Ovary (tissue), 3 donors: ENCODE results near the gene RAP1GAP.
"Not testable (repeated sequence)": the region's sequence is repeated elsewhere in the genome, so short reads cannot be mapped to it uniquely, and the experiment has no call there.

Experiments used
- POLR2A ChIP-seq: fragments of 450-650 bp; IDR thresholded peaks from one replicate; pipeline ENCODE4 v1.6.1; 2017; ENCODE audit warnings: antibody characterized with exemption, mild to moderate bottlenecking, moderate library complexity
- TF ChIP-seq, protein P1 (sequence below), 3 donors: fragments of 450-650 bp in 2 of 3; fragments of 200-600 bp in 1 of 3; IDR thresholded peaks; one replicate each; pipeline versions ENCODE4 v1.5.1 to v1.8.0; 2016 to 2022; ENCODE audit warnings: antibody characterized with exemption in 3 of 3, mild to moderate bottlenecking in 1 of 3
- donor health status: DM: no; HTN: no; CAD: no.

- TF ChIP-seq, protein P1, sequence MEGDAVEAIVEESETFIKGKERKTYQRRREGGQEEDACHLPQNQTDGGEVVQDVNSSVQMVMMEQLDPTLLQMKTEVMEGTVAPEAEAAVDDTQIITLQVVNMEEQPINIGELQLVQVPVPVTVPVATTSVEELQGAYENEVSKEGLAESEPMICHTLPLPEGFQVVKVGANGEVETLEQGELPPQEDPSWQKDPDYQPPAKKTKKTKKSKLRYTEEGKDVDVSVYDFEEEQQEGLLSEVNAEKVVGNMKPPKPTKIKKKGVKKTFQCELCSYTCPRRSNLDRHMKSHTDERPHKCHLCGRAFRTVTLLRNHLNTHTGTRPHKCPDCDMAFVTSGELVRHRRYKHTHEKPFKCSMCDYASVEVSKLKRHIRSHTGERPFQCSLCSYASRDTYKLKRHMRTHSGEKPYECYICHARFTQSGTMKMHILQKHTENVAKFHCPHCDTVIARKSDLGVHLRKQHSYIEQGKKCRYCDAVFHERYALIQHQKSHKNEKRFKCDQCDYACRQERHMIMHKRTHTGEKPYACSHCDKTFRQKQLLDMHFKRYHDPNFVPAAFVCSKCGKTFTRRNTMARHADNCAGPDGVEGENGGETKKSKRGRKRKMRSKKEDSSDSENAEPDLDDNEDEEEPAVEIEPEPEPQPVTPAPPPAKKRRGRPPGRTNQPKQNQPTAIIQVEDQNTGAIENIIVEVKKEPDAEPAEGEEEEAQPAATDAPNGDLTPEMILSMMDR (IDR thresholded peaks at IDR 0.05), result not testable (repeated sequence)
- not testable (repeated sequence) for TF ChIP-seq POLR2A
These were observed 102.8 kb downstream of the RAP1GAP start for GRCh38 chr1:21566361-21566760.
